CD4-positive, alpha-beta T cell treated with Interleukin-6 at 100 ng/mL for 8 hours (primary cell): ENCODE data around the gene PRSS22.

Experiments
- DNase-seq: peaks from one replicate; pipeline ENCODE4 v3.0.0-alpha.2; 2020; ENCODE audit warnings: mixed read lengths, low spot score

PRSS22 gene

DNA sequence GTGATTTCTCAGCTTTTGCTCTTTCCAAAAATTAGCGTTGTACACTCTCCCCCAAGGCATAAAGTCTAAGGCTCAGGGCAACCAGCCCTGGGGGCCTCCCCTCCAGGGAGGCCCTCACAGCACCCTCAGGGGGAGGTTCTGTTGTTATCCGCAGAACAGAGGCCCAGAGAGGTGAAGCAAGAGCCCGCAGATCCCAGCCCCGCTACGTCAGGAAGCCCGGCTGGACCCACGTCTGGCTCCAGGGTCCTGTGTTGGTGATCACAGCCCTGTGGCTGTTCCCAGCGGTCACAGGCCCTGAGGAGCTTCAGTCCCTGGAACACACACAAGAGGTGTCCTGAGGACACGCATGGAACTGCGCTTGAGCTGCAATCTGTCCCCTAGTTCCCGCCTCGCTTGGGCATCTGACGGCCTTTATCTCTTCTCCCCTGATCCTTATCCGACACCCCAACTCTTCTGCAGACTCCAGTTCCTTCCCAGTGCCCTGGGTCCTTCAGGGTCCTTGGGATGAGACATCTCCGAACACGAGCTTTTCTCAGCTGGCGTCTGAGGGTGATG lies 29.0 kb downstream of the PRSS22 start:
- no peak for DNase-seq

DNA sequence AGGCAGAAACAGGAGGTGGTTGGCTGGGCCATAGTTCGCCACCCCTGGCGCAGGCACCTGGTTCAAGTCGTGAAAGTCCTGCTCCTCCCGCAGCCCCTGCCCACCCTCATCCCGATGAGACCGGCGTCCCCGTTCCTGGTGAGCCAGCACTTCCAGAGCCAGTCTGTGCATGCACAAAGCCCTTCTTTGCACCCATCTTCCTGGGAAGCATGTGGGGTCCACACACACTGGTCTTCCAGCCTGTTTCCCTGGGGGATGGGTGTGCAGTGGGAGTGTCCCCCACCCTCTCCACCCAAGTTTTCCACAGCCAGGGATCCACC lies 29.5 kb downstream of the PRSS22 start:
- no peak for DNase-seq

DNA sequence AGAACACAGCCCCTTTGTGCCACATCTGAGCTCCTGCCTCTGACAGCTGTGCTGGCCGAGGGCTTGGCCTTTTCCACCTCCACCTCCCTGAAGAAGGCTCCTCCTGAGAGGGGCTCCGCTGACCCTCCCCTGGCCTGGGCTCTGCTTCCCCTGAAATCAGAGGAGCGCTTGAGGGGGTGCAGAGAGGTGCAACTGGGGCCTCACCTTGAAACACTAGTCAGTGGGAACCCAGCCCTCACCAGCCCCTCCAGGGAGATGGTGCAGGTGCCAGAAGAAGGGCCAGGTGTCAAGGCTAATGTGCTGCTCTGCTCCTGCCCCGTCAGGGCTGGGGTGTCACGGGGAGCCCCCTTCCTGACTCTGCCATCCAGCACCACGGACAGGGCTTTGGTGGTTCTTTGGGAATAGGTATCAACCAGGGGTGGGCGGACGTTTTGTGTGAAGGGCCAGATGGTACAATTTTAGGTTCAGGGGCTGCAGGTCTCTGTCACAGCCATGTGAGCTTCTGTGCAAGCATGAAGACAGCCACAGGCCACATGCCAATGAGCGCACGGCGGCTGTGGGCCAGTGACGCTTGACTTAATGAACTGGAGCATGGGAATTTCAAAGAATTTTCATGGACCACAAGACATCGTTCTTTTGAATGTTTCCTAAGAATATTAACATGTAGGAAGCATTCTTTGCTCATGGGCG lies 30.0 kb downstream of the PRSS22 start:
- no peak for DNase-seq

DNA sequence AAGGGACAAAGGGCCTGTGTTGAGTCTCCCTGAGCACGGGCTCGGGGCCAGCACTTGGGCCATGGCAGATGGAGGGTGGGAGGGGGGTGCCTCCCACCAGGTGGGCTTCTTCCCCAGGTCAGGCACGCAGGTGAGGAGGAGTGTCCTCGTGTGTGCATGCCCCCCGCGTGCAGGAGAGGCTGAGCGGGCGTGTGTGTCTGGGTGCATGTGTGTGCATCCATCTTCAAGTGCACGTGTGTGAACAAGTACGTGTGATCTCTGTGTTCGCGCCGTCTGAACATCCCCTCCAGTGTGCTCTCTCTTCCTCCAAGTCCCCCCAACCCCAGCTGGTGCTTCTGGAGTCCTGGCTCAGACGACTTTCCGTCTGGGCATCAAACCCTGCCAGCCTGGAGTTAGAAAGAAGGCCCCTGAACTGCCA lies 30.6 kb downstream of the PRSS22 start:
- no peak for DNase-seq

DNA sequence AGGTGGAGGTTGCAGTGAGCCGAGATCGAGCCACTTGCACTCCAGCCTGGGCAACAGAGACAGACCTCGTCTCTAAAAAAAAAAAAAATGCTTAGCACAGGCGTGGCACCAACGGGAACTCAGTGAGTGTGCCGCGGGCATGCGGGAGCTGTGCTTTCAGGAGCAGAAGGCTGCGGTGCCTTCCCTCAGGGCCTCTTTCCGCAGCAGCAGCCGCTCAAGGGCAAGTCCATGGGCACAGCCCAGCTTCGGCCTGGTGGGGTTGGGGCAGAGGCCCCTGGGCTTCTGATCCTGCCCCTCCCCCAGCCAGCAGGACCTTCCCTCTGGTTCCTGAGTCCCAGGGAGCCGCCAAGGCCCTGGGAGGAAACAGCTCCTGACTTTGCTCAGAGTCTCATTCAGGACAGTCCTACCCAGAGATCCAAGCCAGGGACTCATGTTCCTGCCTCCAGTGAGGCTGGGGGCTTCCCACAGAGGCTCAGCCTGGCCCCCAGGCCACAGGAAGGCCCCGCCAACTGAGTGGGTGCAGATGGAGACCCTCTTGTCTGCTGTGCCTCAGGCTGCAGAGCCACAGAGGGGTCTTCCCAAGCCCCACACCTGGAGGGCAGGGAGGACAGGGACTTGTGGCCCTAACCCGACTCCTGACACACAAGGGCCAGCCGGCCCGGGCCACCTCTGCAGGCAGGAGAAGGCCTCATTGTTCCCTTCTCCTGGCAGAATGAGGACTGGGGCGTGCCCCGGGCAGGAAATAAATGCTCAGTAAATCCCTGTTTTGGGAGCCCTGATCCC lies 31.2 kb downstream of the PRSS22 start:
- DNase-seq: no peak

DNA sequence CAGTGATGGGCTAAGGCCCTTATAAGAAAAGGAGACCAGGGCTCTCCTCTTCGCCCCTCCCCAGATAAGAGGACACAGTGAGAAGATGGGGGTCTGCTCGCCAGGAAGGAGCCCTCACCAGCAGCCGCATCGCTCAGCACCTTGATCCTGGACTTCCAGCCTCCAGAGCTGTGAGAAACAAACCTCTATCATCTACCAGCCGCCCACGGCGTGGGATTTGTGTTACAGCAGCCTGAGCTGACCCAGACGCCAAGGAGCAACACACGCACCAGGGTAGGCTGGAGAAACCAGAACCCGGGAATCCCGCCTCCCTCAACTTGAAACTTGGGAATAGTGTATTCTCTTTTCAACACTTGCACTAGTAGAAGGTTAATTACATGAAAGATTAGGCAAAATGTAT lies 32.1 kb downstream of the PRSS22 start:
- DNase-seq: no peak

DNA sequence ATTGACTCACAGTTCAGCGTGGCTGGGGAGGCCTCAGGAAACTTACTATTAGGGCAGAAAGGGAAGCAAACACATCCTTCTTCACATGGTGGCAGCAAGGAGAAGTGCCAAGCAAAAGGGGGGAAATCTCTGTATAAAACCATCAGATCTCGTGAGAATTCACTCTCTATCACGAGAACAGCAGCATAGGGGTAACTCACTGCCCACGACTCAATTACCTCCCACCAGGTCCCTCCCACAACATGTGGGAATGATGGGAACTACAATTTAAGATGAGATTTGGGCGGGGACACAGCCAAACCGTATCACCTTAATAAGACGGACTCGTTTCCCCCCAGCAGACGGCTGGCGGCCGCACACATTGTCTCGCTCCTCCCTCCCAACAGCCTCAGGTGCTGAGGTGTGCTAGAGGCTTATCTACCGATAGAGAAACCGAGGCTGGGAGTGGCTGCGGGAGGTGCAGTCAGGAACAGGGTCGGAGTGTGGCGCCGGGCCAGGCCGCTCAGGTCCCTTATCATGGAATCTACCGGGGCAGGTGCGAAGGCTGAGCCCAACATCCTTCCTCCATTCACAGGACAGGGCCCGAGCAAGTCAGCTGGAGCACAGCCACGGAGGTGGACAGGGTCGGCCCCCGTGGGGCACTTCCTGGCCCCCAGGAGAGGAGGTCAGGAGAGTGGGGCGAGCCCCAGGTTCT lies 32.8 kb downstream of the PRSS22 start:
- DNase-seq: no peak

DNA sequence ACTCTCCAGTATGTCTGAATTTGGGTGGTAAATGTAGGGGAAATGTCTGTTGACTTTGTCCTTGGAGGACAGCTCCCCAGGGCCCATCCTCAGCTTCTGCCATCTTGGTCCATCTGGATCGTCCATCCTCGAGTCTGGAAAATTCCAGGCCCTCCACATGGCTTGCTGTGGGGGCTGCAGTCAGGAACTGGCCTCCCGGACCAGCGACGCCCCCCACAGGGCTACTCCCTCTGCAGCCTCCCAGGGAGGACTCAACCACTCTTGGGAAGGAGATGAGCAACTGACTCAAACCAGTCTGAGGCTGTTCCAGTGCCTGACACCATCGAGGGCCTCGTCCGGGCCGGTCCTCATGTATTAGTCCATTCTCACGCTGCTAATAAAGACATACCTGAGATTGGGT lies 33.3 kb downstream of the PRSS22 start:
- DNase-seq: no peak

DNA sequence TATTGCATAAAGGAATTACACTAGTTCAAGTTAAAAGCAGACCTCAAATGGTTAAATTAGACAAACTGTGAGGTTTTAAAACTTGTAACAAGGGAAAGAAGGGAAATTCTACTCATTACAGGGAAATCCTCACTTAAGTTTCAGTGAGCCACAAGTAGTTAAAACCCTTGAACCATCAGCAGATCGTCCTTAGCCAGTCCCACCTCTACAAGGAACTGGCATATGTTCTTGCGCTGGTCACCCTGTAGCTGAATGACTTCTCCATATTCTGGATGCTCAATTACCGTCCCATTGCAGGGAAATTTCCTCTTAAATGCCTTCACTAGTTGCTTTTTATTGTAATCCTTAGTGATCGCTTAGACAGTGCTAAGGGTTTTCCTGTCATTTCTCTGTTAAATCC lies 35.5 kb downstream of the PRSS22 start:
- no peak for DNase-seq

DNA sequence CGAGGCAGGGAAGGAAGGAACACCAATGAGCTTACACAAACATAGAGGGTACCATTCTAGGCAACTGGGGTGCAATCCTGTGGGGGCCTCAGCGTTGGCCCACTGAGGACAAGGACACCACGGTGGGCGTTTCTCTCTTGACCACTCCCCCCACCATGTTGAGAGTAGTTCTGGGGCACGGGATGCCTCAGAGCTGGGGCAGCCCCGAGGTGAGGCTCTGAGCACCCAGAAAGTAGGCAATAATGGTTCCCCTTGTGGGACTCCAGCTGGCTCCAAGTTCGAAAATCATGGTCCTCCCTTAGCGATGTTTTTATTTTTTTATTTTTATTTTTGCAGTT lies 35.8 kb downstream of the PRSS22 start:
- no peak for DNase-seq

DNA sequence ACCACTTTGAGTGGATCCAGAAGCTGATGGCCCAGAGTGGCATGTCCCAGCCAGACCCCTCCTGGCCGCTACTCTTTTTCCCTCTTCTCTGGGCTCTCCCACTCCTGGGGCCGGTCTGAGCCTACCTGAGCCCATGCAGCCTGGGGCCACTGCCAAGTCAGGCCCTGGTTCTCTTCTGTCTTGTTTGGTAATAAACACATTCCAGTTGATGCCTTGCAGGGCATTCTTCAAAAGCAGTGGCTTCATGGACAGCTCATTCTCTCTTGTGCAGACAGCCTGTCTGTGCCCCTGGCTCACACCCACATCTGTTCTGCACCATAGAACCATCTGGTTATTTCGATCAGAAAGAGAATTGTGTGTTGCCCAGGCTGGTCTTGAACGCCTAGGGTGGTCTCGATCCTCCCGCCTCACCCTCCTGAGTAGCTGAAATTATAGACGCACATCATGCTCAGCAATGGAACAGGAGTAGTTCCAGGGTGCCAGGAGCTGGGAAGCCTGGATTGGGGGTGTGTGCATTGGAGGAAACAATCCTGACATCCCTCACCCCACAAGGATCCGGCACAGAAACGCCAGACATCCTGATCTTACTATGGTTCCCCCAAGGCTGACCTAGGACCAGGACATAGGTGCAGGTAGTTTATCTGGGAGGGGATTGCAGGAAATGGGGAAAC lies 36.3 kb downstream of the PRSS22 start:
- DNase-seq: no peak

DNA sequence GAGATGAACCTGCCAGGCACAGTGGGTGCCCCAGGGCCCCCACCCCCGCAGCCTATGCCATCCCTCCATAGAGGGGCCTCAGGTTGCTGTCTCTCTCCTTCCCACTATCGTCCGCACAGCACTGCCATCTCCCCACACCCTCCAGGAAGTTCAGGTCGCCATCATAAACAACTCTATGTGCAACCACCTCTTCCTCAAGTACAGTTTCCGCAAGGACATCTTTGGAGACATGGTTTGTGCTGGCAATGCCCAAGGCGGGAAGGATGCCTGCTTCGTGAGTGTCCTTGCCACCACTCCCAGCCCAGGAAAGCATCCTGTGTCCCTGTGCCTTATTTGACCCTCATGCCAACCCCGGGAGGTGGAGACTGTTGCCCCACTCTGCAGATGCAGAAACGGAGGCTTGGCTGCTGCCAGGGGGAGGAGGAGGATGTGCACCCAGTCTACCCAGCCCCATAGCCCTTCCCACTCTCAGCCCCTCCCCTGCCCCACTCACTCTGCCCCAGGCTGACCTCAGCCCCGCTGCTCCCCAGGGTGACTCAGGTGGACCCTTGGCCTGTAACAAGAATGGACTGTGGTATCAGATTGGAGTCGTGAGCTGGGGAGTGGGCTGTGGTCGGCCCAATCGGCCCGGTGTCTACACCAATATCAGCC lies 37.0 kb downstream of the PRSS22 start:
- DNase-seq: no peak

DNA sequence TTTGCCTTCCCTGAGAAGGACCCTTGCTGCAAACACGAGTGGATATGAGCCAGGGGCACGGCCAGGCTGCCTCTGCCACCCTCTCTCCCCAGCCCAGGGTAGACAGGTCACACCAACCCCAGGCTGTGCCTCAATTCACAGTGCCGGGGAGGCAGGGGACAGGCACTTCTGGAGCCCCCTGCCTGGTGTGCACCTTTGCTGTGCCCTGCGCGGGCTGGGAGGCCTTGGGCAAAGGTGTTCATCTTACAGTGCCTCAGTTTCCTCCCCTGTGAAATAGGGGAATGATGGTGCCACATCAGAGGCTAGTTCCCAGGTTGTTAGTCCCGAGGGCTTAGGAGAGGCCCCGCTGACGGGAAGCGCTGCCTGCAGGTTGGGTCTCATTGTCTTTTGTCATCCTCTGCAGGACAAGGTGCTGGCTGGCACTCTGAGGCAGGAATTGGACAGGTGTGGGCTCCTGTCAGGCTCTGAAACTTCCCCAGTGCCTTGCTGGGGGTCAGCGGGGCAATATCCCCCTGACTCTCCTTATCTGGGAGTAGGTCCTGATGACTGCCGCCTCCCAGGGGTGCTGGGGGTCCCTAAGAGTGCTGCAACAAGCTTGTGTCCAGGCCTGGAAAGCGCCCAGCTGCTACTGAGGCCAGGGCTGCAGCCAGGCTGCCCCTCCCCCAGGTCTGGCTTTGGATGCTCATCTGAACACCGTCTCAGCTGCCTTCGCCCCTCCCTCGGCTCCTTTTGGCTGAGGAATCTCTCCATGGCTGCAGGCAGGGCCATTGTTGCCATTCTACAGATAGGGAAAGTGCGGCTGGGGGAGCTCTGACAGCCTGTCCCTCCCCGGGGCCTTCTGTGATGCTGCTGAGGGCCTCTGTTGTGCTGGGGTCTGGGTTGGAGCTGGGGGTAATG lies 37.8 kb downstream of the PRSS22 start:
- DNase-seq: no peak

DNA sequence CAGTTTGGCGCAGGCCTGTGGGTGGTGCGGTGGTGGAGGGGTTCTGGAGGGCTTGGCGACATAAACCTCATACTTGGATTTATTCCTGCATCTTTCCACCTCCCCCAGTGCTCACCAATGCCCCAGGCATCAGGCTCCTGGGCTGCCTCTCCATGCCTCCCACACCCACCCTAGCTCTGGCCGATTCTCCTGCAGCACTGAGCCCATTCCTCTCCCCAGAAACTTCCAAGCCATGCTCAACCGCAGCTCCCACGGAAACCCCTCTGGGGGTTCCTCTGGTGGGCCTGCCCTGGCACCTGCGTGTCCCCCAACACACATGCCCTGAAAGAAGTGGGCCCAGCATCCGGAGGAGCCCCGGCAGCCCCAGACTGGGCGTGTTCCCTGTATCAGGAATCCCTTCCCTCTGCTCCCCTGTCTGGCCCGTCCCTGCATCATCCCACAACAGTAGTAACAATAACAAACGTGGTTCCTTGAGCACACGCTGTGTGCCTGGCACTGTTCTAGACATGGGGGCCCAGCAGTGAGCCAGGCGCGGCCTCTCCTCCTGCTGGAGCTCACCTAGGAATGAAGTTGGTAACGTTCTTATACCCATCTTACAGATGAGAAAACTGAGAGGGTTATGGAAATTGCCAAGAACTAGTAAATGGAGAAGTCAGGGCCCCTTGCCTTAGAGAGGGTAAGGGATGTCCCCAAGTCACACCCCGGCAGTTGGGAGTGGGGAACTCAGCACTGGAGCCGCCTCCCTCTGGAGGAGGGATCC lies 38.6 kb downstream of the PRSS22 start:
- no peak for DNase-seq

DNA sequence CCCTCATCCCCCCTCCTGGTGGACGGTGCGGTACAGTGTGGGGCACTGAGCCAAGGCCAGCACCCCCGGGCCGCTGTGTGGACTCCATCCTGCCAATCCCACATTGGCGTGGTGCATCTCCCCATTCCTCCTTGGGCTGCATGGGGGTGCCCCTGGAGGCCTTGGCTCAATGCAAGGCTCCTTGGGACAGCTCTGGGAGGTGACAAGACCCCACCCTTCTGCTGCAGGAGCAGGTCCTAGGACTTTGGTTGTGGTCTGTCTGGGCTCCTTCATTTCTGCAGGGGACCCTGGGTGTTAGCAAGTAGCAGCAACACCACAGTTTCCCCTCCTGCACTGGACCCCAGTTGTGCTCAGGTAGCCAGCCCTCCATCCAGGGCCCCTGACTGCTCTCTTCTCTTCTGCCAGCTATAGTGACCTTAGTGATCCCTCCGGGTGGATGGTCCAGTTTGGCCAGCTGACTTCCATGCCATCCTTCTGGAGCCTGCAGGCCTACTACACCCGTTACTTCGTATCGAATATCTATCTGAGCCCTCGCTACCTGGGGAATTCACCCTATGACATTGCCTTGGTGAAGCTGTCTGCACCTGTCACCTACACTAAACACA lies 39.6 kb downstream of the PRSS22 start:
- no peak for DNase-seq

DNA sequence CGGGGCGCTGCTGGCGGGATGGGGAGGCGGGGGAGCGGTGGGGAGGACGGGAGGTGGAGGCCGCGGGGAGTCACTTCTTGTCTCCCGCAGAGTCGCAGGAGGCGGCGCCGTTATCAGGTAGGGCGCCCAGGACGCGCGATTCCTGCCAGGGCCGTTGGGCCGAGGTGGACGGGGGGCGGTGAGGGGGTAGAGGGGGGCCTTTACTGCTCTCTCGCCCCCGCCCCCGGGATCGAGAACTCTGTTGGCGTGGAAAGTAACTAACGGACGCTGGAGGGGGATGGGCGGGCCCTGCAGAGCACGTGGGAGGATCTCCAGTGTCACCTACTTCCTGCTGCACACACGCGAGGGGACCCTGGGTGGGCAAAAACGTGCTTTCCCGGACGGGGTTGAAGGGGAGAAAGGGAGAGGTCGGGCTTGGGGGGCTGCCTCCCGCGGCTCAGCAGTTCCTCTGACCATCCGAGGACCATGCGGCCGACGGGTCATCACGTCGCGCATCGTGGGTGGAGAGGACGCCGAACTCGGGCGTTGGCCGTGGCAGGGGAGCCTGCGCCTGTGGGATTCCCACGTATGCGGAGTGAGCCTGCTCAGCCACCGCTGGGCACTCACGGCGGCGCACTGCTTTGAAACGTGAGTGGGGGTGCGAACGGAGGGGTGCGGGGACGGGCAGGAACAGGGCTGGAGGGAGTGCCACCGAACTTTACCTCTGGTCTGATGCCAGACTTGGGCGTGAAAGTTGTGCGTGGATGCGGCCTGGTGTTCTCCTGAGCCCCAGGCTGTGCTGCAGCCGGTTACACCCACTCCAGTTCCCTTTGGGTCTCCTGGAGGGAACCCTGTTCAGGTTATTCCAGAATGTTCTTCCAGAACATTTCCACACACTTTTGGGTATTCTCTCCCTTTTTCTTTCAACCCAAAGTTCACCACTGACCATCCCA lies 40.4 kb downstream of the PRSS22 start:
- no peak for DNase-seq

DNA sequence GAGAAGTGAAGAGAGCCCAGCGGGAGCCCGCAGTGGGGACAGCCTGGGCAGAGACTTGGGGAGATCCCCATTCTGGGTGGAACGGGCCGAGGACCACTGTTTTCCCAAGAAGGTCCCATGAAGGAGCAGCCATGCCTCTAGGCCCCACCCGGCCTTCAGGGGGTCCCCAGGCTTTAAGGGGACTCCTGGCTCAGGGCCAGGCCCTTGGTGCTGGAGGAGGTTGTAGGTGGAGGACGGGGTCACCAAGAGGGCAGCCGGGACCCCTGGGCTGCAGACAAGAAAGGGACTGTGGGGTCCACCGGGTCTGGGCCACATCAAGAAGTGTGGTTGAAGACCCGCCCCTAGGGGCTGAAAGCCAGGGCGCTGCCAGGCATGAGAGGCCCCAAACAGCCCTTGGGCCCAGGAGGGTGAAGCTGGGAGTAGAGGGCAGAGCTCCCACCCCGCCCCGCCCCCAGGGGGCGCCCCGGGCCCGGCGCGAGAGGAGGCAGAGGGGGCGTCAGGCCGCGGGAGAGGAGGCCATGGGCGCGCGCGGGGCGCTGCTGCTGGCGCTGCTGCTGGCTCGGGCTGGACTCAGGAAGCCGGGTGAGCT lies 41.1 kb downstream of the PRSS22 start, which contains the start of gene PRSS21:
Gene PRSS21 (plus strand): TSS at position 487 of the 589 bp plus-strand sequence. CDS start 32 bp downstream, at position 519.
- peak; percentile 17 for DNase-seq

DNA sequence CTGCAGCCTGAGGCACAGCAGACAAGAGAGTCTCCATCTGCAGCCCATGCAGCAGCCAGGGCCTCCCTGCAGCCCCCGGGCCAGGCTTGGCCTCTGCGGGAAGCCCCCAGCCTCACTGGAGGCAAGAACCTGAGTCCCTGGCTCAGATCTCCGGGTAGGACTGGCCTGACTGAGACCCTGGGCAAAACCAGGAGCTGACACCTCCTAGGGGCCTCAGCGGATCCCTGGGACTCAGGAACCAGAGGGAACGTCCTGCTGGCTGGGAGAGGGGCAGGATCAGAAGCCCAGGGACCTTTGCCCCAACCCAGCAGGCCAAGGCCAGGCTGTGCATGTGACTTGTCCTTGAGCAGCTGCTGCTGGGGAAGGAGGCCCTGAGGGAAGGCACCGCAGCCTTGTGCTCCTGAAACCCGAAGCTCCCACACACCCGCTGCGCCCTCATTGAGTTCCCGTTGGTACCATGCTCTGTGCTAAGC lies 42.6 kb downstream of the PRSS22 start:
- no peak for DNase-seq
